Lower leg skin (tissue), 4 donors: ENCODE measurements around the gene SP9. TPM values are rescaled to one million over a fixed set of nuclear protein-coding genes. Genes with fewer than 3 reads are reported as not detected.

Source experiments
- DNase-seq, 2 donors: peaks; one replicate each; pipeline ENCODE4 v3.0.0-alpha.2; 2019; ENCODE audit warnings: low spot score in 2 of 2
- H3K4me3 ChIP-seq: fragments of 200-600 bp; sonication (generic); 2 replicates; pipeline ENCODE4 v1.5.1; 2017; ENCODE audit warnings: mild to moderate bottlenecking, low read depth; ENCODE audit not compliant: poor library complexity, severe bottlenecking
- CTCF ChIP-seq, 3 donors: fragments of 450-650 bp; IDR thresholded peaks; one replicate each; pipeline ENCODE4 v1.5.1; 2016; ENCODE audit warnings: antibody characterized with exemption in 3 of 3, mild to moderate bottlenecking in 3 of 3, moderate library complexity in 2 of 3
- POLR2A ChIP-seq, 2 donors: fragments of 450-650 bp; IDR thresholded peaks; one replicate each; pipeline ENCODE4 v1.6.1; 2016 to 2017; ENCODE audit warnings: antibody characterized with exemption in 2 of 2, mild to moderate bottlenecking in 1 of 2, moderate library complexity in 1 of 2
- WGBS, 2 donors: methylation state at CpG; one replicate each; pipeline ENCODE4 v1.1.5; 2018; 5-methylcytosine and 5-hydroxymethylcytosine counted together
- intact Hi-C: fragments of 100-400 bp; cut with DNase I; formaldehyde crosslinking; loops from one replicate; pipeline ENCODE4 v1.15.0; 2023; ENCODE audit warnings: low total_unique reads
- total RNA-seq, 4 donors: library from RNA; depleted of rRNA; stranded (reverse); fragments of >200 nt; gene quantifications; one replicate each; pipeline ENCODE4 v1.1.0, GENCODE V29; 2016

Gene SP9
- 1 to 10 TPM in 1 of 4 donors, not detected in 3; 1.7 TPM for total RNA-seq

GRCh38 chr2:174334781-174335251, at the start of gene SP9:
Gene SP9, plus strand, starts transcription at chr2:174334954. Its CDS starts 139 bp downstream, at chr2:174335093.
- no peak within 1 kb of the TSS for H3K4me3 ChIP-seq
- TF ChIP-seq POLR2A (IDR thresholded peaks at IDR 0.05), result no peak
- no peak for TF ChIP-seq CTCF (IDR thresholded peaks at IDR 0.05)
- 3 to 4% methylated on average over 12 to 15 of the region's 44 CpGs for WGBS, 2 donors
- DNase-seq, result peak in 1 of 2 donors; percentile 89
- intact Hi-C loops, result no loop called here

- no peak for DNase-seq
- WGBS, 2 donors, result 73 to 82% methylated on average over 2 of the region's 2 CpGs
- H3K4me3 ChIP-seq, result no peak overlapping the region
- intact Hi-C loops, result no loop called here
- no peak for TF ChIP-seq POLR2A (IDR thresholded peaks at IDR 0.05)
- TF ChIP-seq CTCF (IDR thresholded peaks at IDR 0.05), result no peak
Measured at GRCh38 chr2:174286172-174286571, 48.6 kb upstream of the SP9 start.

GRCh38 chr2:174292908-174293307, 41.8 kb upstream of the SP9 start:
- DNase-seq, result no peak
- TF ChIP-seq CTCF (IDR thresholded peaks at IDR 0.05) (no peak), POLR2A (IDR thresholded peaks at IDR 0.05) (no peak)
- 96 to 100% methylated on average over 1 of the region's 1 CpG for WGBS, 2 donors
- intact Hi-C loops, result loop anchor here (5.0 kb wide), 1 partner anchor 1506 kb away; no protein-coding TSS in a partner anchor
- no peak overlapping the region for H3K4me3 ChIP-seq

- no peak for DNase-seq
- H3K4me3 ChIP-seq, result no peak overlapping the region
- TF ChIP-seq POLR2A (IDR thresholded peaks at IDR 0.05) (no peak), CTCF (IDR thresholded peaks at IDR 0.05) (no peak)
- 70 to 81% methylated on average over 3 of the region's 3 CpGs for WGBS, 2 donors
- intact Hi-C loops, result no loop called here
Measured at GRCh38 chr2:174300114-174300513, 34.6 kb upstream of the SP9 start.

- WGBS, 2 donors, result 61 to 71% methylated on average over 2 of the region's 2 CpGs
- DNase-seq, result no peak
- TF ChIP-seq CTCF (IDR thresholded peaks at IDR 0.05) (no peak), POLR2A (IDR thresholded peaks at IDR 0.05) (no peak)
- intact Hi-C loops, result no loop called here
- no peak overlapping the region for H3K4me3 ChIP-seq
Measured at GRCh38 chr2:174312581-174313234, 22.0 kb upstream of the SP9 start.

- 73 to 83% methylated on average over 1 of the region's 1 CpG for WGBS, 2 donors
- no peak for DNase-seq
- intact Hi-C loops, result no loop called here
Measured at GRCh38 chr2:174322149-174322548, 12.6 kb upstream of the SP9 start.

More at GRCh38 chr2:174322149-174322548, 12.6 kb upstream of the SP9 start:
- no peak overlapping the region for H3K4me3 ChIP-seq
- no peak for TF ChIP-seq CTCF (IDR thresholded peaks at IDR 0.05)
- TF ChIP-seq POLR2A (IDR thresholded peaks at IDR 0.05), result no peak
